GM12891 (cell line): ENCODE data around the gene CAMK2G.
"Not testable (repeated sequence)": the region's sequence is repeated elsewhere in the genome, so short reads cannot be mapped to it uniquely, and the experiment has no call there.

Experiments
- POLR2A ChIP-seq: IDR thresholded peaks from 2 replicates; pipeline ENCODE4 v1.6.1; 2011; ENCODE audit warnings: low read depth, low read length, control low read depth
- TAF1 ChIP-seq: IDR thresholded peaks from 2 replicates; pipeline ENCODE4 v1.6.1; 2011; ENCODE audit warnings: low read depth, low read length, control low read depth

DNA sequence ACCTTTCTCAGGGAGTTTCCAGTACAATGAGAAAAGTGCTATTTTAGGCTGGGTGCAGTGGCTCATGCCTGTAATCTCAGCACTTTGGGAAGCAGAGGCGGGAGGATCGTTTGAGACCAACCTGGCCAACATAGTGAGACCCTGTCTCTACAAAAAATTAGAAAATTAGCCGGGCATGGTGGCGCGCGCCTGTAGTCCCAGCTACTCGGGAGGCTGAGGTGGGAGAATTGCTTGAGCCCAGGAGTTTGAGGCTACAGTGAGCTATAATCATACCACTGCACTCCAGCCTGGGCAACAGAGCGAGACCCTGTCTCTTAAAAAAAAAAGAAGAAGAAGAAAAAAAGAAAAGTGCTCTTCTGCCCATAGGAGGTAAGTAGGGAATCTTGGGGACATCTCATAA, 78.3 kb downstream of the CAMK2G start:
- not testable (repeated sequence) for TF ChIP-seq POLR2A, TAF1
